GM18505 (cell line): Measurements from ENCODE around the gene MCOLN3.
"Not testable (repeated sequence)": the region's sequence is repeated elsewhere in the genome, so short reads cannot be mapped to it uniquely, and the experiment has no call there.

ENCODE experiments used
- ATAC-seq: cut with Tn5 transposase; IDR thresholded peaks from one replicate; pipeline ENCODE4 v1.9.1; 2021; ENCODE audit not compliant: unreplicated experiment
- POLR2A ChIP-seq: IDR thresholded peaks from 4 replicates; pipeline ENCODE4 v1.6.1; 2011; ENCODE audit warnings: borderline replicate concordance; ENCODE audit not compliant: insufficient read depth, insufficient read length; ENCODE audit errors: extremely low read depth

Gene MCOLN3

GRCh38 chr1:85027242-85027983, 20.9 kb downstream of the MCOLN3 start:
- TF ChIP-seq POLR2A, result no peak
- peak; percentile 92 for ATAC-seq

GRCh38 chr1:85025940-85026339, 22.4 kb downstream of the MCOLN3 start:
- TF ChIP-seq POLR2A, result no peak
- no peak for ATAC-seq

GRCh38 chr1:85024736-85025135, 23.6 kb downstream of the MCOLN3 start:
- no peak for TF ChIP-seq POLR2A
- ATAC-seq, result no peak

GRCh38 chr1:85022700-85023099, 25.6 kb downstream of the MCOLN3 start:
- no peak for ATAC-seq
- TF ChIP-seq POLR2A, result no peak

- ATAC-seq, result no peak
- TF ChIP-seq POLR2A, result no peak
These were observed 28.3 kb downstream of the MCOLN3 start for GRCh38 chr1:85019994-85020393.

- ATAC-seq, result no peak
- TF ChIP-seq POLR2A, result no peak
These were observed 32.5 kb downstream of the MCOLN3 start for GRCh38 chr1:85015826-85016225.

- not testable (repeated sequence) for ATAC-seq
These were observed 42.7 kb downstream of the MCOLN3 start for GRCh38 chr1:85005641-85006040.

GRCh38 chr1:85001742-85002141, 46.6 kb downstream of the MCOLN3 start:
- TF ChIP-seq POLR2A, result no peak
- ATAC-seq, result no peak

GRCh38 chr1:84998642-84999280, 49.5 kb downstream of the MCOLN3 start:
- no peak for ATAC-seq
- TF ChIP-seq POLR2A, result no peak

- no peak for TF ChIP-seq POLR2A
- peak; percentile 6 for ATAC-seq
These were observed 50.4 kb downstream of the MCOLN3 start for GRCh38 chr1:84997667-84998600.

- ATAC-seq, result peak; percentile 59
- peak; percentile 76 for TF ChIP-seq POLR2A
These were observed 51.2 kb downstream of the MCOLN3 start, which contains the start of gene MCOLN2 for GRCh38 chr1:84996846-84997666. MCOLN2 (minus strand) TSS chr1:84997113; CDS start chr1:84996872, 241 bp downstream.

GRCh38 chr1:84995484-84996334, 52.6 kb downstream of the MCOLN3 start:
- TF ChIP-seq POLR2A, result no peak
- ATAC-seq, result peak; percentile 38
